C4-2B (cell line): Measurements from ENCODE around the gene COBL.

Source experiments
- ZFX ChIP-seq: fragments of 450-650 bp; IDR thresholded peaks from 2 replicates; pipeline ENCODE4 v1.6.1; 2017
- TF ChIP-seq, protein P1 (sequence below): fragments of 450-650 bp; conservative IDR thresholded peaks from 2 replicates; pipeline ENCODE4 v1.5.1; 2017; ENCODE audit warnings: mild to moderate bottlenecking

DNA sequence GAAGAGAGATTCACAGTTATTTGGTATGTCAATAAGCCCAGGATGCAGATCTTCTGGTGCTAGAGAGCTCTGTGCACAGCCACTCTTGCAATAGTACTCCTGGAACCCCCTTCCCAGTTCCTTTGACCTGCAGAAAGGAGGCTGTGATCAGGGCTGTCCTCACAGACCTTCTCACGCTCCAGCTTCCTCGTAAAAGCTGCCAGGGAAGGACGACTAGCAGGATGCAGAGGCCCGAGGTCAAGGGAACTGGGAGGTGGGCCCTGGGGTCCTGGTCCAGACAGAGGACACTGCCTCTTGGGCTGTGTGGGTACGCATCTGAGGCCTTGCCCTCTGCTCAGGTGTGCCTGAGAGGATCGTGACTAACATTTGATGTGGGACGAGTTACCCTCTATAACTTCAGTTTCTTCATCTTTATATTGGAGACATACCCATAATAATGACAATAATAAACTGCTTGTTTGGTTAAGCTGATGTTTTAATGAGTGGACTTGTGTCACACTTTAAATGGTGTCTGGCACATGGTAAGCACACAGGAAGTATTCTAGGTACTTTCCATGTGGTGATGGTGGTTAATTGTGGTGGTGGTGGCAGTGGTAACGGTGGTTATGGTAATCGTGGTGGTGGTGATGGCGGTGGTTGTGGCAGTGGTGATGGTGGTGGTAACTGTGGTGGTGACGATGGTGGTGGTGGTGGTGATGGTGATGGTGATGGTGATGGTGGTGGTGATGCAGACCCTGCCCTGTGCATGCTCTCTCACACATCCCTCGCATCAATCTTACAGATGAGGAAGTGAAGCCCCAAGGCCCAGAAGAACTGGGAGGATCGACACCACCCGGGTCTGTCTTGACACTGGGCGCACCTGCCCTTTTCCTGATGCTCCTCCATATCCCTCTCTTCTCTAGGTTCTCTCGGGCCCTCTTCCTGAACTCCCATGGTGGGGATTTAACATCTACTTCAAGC is 298.8 kb downstream of the COBL start:
- TF ChIP-seq, protein P1, sequence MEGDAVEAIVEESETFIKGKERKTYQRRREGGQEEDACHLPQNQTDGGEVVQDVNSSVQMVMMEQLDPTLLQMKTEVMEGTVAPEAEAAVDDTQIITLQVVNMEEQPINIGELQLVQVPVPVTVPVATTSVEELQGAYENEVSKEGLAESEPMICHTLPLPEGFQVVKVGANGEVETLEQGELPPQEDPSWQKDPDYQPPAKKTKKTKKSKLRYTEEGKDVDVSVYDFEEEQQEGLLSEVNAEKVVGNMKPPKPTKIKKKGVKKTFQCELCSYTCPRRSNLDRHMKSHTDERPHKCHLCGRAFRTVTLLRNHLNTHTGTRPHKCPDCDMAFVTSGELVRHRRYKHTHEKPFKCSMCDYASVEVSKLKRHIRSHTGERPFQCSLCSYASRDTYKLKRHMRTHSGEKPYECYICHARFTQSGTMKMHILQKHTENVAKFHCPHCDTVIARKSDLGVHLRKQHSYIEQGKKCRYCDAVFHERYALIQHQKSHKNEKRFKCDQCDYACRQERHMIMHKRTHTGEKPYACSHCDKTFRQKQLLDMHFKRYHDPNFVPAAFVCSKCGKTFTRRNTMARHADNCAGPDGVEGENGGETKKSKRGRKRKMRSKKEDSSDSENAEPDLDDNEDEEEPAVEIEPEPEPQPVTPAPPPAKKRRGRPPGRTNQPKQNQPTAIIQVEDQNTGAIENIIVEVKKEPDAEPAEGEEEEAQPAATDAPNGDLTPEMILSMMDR: no peak
- no peak for TF ChIP-seq ZFX
